B cell (primary cell): Measurements from ENCODE around the gene TNXB. TPM values are rescaled to one million over a fixed set of nuclear protein-coding genes. Genes with fewer than 3 reads are reported as not detected.

ENCODE experiments used
- ATAC-seq: fragments of 200-7000 bp; cut with Tn5 transposase; one replicate; pipeline ENCODE4 v1.10.0; 2021; ENCODE audit warnings: low read depth, mild to moderate bottlenecking, moderate number of reproducible peaks, moderate library complexity
- CTCF ChIA-PET: fragments of 350-600 bp; sonication (Branson Sonifier 250); formaldehyde crosslinking; loops from one replicate; lab custom pipeline; 2021; ENCODE audit warnings: antibody characterized with exemption, inconsistent platforms; lab: Charles Lee
- POLR2A ChIA-PET: fragments of 350-600 bp; sonication (Branson Sonifier 250); formaldehyde crosslinking; loops from one replicate; lab custom pipeline; 2021; ENCODE audit warnings: antibody characterized with exemption; lab: Charles Lee
- DNase-seq: peaks from one replicate; pipeline ENCODE4 v3.0.0; 2013
- H2AFZ ChIP-seq: 2 replicates; pipeline ENCODE4 v1.6.1; 2012; ENCODE audit warnings: mild to moderate bottlenecking, low read depth, low read length; ENCODE audit not compliant: insufficient read depth, poor library complexity, severe bottlenecking
- H3K27ac ChIP-seq, 2 donors: 1 replicate in 1 of 2; 2 replicates in 1 of 2; pipeline ENCODE4 v1.5.1; 2012 to 2013; ENCODE audit warnings: low read length in 2 of 2, mild to moderate bottlenecking in 2 of 2, moderate library complexity in 1 of 2
- H3K27me3 ChIP-seq, 4 experiments: fragments of 200-600 bp in 1 of 4; sonication (generic) in 1 of 4; replicated peaks in 1 of 4; 1 replicate in 2 of 4; 2 replicates in 2 of 4; pipeline versions ENCODE4 v1.6.1 to v1.7.0; 2013 to 2016; ENCODE audit warnings: low read length in 3 of 4, mild to moderate bottlenecking in 2 of 4, mixed read lengths in 1 of 4, moderate library complexity in 1 of 4; ENCODE audit not compliant: insufficient read depth in 4 of 4, control insufficient read depth in 3 of 4; ENCODE audit errors: control extremely low read depth in 1 of 4
- H3K36me3 ChIP-seq, 2 experiments: replicated peaks in 1 of 2; 1 replicate in 1 of 2; 2 replicates in 1 of 2; pipeline versions ENCODE4 v1.6.1 to v1.7.1; 2013; ENCODE audit warnings: low read length in 1 of 2; ENCODE audit not compliant: insufficient read depth in 2 of 2, control insufficient read depth in 1 of 2; ENCODE audit errors: control extremely low read depth in 1 of 2, extremely low read depth in 1 of 2
- H3K4me1 ChIP-seq, 2 donors: fragments of 200-600 bp in 1 of 2; sonication (generic) in 1 of 2; 1 replicate in 1 of 2; 2 replicates in 1 of 2; pipeline versions ENCODE4 v1.5.1 to v1.6.1; 2013 to 2017; ENCODE audit warnings: low read length in 2 of 2; ENCODE audit not compliant: control insufficient read depth in 2 of 2, insufficient read depth in 2 of 2
- H3K4me2 ChIP-seq: replicated peaks from 2 replicates; pipeline ENCODE3; 2012; ENCODE audit warnings: mild to moderate bottlenecking, low read depth, low read length; ENCODE audit not compliant: poor library complexity, severe bottlenecking
- H3K4me3 ChIP-seq, 5 experiments: fragments of 200-600 bp in 1 of 5; sonication (generic) in 1 of 5; 1 replicate in 3 of 5; 2 replicates in 2 of 5; pipeline versions ENCODE4 v1.5.1 to v1.7.0; 2011 to 2016; ENCODE audit warnings: low read length in 4 of 5, mild to moderate bottlenecking in 4 of 5, low read depth in 2 of 5, control low read depth in 1 of 5, moderate library complexity in 1 of 5; ENCODE audit not compliant: insufficient read depth in 1 of 5; ENCODE audit errors: control extremely low read depth in 1 of 5, extremely low read depth in 1 of 5
- H3K79me2 ChIP-seq: fragments of 200-600 bp; sonication (generic); one replicate; pipeline ENCODE4 v1.6.0; 2016; ENCODE audit warnings: low read length; ENCODE audit not compliant: control insufficient read depth, insufficient read depth
- H3K9ac ChIP-seq: fragments of 200-600 bp; sonication (generic); 2 replicates; pipeline ENCODE4 v1.6.1; 2017; ENCODE audit warnings: mild to moderate bottlenecking, low read length, moderate library complexity
- H3K9me3 ChIP-seq, 3 donors: one replicate each; pipeline versions ENCODE4 v1.6.1 to v1.7.1; 2013; ENCODE audit warnings: low read length in 2 of 3; ENCODE audit not compliant: control insufficient read depth in 2 of 3, insufficient read depth in 1 of 3; ENCODE audit errors: control extremely low read depth in 1 of 3
- H4K20me1 ChIP-seq: 2 replicates; pipeline ENCODE4 v1.6.0; 2012; ENCODE audit warnings: mild to moderate bottlenecking, low read length; ENCODE audit not compliant: insufficient read depth, control insufficient read depth, poor library complexity, severe bottlenecking
- H3K27ac Mint-ChIP-seq: one replicate; pipeline ENCODE4 v1.8.0; 2021; ENCODE audit warnings: mixed read lengths
- H3K27me3 Mint-ChIP-seq: one replicate; pipeline ENCODE4 v1.8.0; 2021; ENCODE audit warnings: mixed read lengths
- H3K4me1 Mint-ChIP-seq: one replicate; pipeline ENCODE4 v1.8.0; 2021; ENCODE audit warnings: mixed read lengths
- H3K4me3 Mint-ChIP-seq: one replicate; pipeline ENCODE4 v1.8.0; 2021; ENCODE audit warnings: mixed read lengths
- H3K9me3 Mint-ChIP-seq: one replicate; pipeline ENCODE4 v1.8.0; 2022; ENCODE audit warnings: mixed read lengths; ENCODE audit not compliant: insufficient read depth
- CTCF ChIP-seq: fragments of 200-600 bp; IDR thresholded peaks from one replicate; pipeline ENCODE4 v1.8.0; 2022; ENCODE audit warnings: antibody characterized with exemption, mild to moderate bottlenecking
- EZH2 ChIP-seq: IDR thresholded peaks from 2 replicates; pipeline ENCODE4 v1.6.1; 2012; ENCODE audit warnings: borderline replicate concordance, low read depth, mild to moderate bottlenecking, moderate library complexity, low read length; ENCODE audit not compliant: insufficient read depth, poor library complexity, severe bottlenecking
- WGBS: methylation state at CpG from one replicate; pipeline ENCODE4 v1.1.5; 2013; ENCODE audit warnings: missing lambda C conversion rate; ENCODE audit not compliant: insufficient coverage; 5-methylcytosine and 5-hydroxymethylcytosine counted together
- intact Hi-C: fragments of 100-400 bp; cut with micrococcal nuclease; formaldehyde crosslinking; loops from one replicate; pipeline ENCODE4 v1.10.0; 2022
- polyA plus RNA-seq: library from polyadenylated mRNA; depleted of rRNA; stranded (reverse); fragments of >200 nt; gene quantifications from 2 replicates; pipeline ENCODE4 v1.2.3, GENCODE V29; 2012
- total RNA-seq, 2 donors: library from RNA; stranded (reverse); fragments of 120-200 nt in 1 of 2; gene quantifications; 1 replicate in 1 of 2; 2 replicates in 1 of 2; pipeline versions ENCODE4 v1.2.3 to v1.2.4, GENCODE V29; 2013 to 2022

TNXB gene
- total and polyA plus RNA-seq, 2 donors (not counting 1 experiment from before 2014, with no cell fraction given), result 1.4 to 19.0 TPM

- Histone ChIP-seq H4K20me1 (peaks cover 6% of the 10 kb centered on the region), H3K4me3 (peak overlapping the region in 2 of 5 experiments; percentile 29 to 45), H3K4me2 (peak overlapping the region; percentile 79), H3K79me2 (peaks cover 47% of the 10 kb centered on the region), H3K36me3 (peaks cover 7 to 31% of the 10 kb centered on the region in 2 experiments), H3K9ac (peak overlapping the region; percentile 31), H3K27me3 (no peaks in the 10 kb centered on the region), H3K4me1 (peaks cover 26 to 36% of the 10 kb centered on the region in 2 donors), H2AFZ (peak overlapping the region; percentile 90), H3K9me3 (peaks cover 0 to 2% (median 0%) of the 10 kb centered on the region in 3 donors), H3K27ac (peak overlapping the region; percentile 39 to 52)
- ChIA-PET CTCF (interaction anchor here (0.7 to 4.8 kb wide), 8 partner anchors 10 to 886 kb away, joined by 3 to 40 read pairs (median 3); partner anchors contain the start of gene GPSM3), POLR2A (interaction anchor here (0.5 to 2.0 kb wide), 10 partner anchors 9 to 766 kb away, joined by 3 to 15 read pairs (median 4); partner anchors contain the start of genes DXO, GPSM3 and PBX2)
- no peak for ATAC-seq
- Mint-ChIP-seq H3K9me3 (no peaks in the 10 kb centered on the region), H3K27ac (peak overlapping the region; percentile 15), H3K4me1 (peaks cover 47% of the 10 kb centered on the region), H3K4me3 (peak overlapping the region; percentile 98), H3K27me3 (peaks cover 4% of the 10 kb centered on the region)
- WGBS, result 92% methylated on average over 13 of the region's 13 CpGs
- TF ChIP-seq CTCF, result no peak
- TF ChIP-seq EZH2, result no peak
- DNase-seq, result no peak
- intact Hi-C loops, result loop anchor here (1.0 to 10.0 kb wide), 2 partner anchors 49 to 666 kb away; partner anchors contain the start of gene RNF5
Measured at GRCh38 chr6:32128751-32129296, 19.7 kb upstream of the TNXB start.
